LHCN-M2 (cell line): ENCODE results near the gene RPL7L1. TPM values are rescaled to one million over a fixed set of nuclear protein-coding genes. Genes with fewer than 3 reads are reported as not detected.
A peak's percentile ranks its signal among the peaks of the same experiment; 100 is the strongest.
"Not testable (repeated sequence)": the region's sequence is repeated elsewhere in the genome, so short reads cannot be mapped to it uniquely, and the experiment has no call there.

Source experiments
- DNase-seq: peaks from one replicate; pipeline ENCODE4 v3.0.0-alpha.2; 2012; ENCODE audit warnings: low read depth
- polyA plus RNA-seq: library from polyadenylated mRNA; unstranded; fragments of >200 nt; gene quantifications from one replicate; pipeline ENCODE4 v1.2.1, GENCODE V29; 2012; ENCODE audit warnings: missing spikeins
- total RNA-seq: library from RNA; depleted of rRNA; stranded (reverse); fragments of >200 nt; gene quantifications from 2 replicates; pipeline ENCODE4 v1.2.3, GENCODE V29; 2014; rRNA removed

Gene RPL7L1
- total RNA-seq = 126 and 152 TPM in 2 replicates
- polyA plus RNA-seq = 57.8 TPM

GRCh38 chr6:42879372-42880239 is at the start of gene RPL7L1:
Gene RPL7L1, plus strand, starts transcription at chr6:42879616. Its CDS starts 295 bp downstream, at chr6:42879911.
- DNase-seq = peak; percentile 91

DNA sequence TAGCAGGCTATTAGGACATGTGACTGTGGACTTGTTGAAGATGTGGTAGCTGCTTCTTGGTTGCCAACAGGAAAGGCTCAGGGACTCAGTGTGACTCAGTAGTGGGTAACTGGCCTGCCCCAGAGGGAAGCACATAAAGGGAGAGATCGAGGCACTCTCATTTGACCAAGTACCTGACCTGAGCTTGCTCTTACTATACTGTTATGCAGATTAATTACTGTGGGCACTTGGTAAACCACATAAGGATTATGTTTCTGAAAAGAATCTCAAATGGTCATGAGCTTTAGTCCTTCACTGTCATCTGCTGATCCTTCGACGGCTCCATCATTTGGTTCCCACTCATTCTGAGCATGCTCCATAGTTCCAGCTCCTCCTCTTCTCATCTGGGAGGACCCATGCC is 48.2 kb upstream of the RPL7L1 start:
- peak; percentile 57 for DNase-seq

DNA sequence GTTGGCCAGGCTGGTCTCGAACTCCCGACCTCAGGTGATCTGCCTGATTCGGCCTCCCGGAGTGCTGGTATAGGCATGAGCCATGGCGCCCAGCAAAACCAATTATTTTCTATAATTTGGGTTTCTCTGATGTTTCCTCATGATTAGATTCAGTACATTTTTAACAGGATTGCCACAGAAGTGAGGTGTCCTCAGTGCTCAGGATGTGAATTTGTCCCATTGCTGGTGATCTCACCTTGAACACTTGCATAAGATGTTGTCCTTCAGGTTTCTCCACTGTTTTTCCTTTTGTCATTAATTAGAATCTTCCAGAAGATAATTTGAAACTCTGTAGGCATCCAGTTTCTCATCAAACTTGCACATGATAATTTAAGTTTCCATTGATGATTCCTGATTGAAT is 45.4 kb upstream of the RPL7L1 start:
- no peak for DNase-seq

- DNase-seq = no peak
These were observed 37.4 kb upstream of the RPL7L1 start for GRCh38 chr6:42841844-42842584.

DNA sequence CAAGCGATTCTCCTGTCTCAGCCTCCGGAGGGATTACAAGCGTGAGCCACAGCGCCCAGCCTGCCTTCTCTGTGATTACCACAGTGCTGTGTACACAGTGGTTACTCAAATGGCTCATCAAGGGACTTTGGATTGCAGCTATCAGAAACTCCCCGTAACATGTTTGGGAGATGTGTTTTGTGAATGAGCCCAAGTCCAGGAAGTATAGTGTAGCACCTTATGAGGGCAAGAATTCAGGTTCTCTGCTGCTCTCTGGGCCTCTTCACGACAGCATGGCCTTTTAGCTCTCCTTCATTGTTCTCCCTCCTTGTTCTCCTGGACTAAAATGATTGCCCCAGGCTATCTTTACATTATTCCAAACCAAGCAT is 34.1 kb upstream of the RPL7L1 start:
- no peak for DNase-seq

- no peak for DNase-seq
These were observed 32.9 kb upstream of the RPL7L1 start for GRCh38 chr6:42846505-42846904.

DNA sequence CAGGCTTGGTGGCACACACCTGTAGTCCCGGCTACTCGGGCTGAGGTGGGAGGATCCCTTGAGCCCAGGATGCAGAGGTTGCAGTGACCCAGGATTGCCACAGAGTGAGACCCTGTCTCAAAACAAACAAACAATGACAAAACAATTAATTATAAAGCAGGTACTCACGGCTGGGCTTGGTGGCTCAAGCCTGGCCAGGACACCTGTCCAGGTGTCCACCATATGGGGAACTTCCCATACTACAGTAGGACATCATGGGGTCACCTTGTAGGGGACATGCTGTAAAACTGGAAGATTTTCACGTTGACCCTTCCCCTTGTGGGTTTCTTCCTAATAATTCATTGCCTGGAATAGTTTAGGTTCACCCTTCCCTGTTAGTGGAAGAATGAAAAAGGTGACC is 30.7 kb upstream of the RPL7L1 start:
- DNase-seq = no peak

DNA sequence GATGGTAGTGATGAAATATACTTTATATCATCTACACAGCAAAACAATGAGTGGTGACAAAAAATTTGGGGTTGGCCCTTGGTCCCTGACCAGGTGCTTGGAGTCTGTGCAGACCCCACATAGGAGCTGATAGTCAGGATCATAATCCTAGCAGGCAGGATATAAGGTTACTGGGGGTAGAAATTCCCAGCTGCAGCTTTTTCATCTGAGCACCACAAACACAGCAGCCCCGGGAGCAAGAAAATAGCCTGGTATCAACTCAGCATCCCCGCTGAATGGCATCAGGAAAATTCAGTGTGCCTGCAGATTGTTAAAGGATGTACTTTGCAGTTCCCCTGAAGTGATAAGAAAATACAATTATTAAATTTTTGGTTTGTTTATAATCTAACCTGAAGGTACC is 27.8 kb upstream of the RPL7L1 start:
- no peak for DNase-seq

DNA sequence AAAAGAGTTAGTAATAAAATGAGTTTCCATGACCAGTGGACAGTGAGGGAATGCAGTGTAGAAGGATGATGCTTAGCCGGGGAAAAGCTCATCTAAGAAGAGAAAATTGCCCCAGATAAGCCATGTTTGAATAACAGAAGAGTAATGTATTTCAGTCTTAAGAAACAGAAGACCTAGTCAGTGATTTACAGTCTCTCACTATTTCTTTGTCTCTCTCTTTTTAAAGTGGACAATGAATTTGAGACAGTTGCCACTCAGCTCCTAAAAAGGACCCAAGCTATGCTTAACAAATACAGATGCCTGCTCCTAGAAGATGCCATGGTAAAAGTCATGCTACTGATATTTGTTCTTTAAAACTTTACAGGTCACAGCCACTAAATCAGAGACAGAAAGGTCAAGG is 19.4 kb upstream of the RPL7L1 start:
- DNase-seq = no peak

DNA sequence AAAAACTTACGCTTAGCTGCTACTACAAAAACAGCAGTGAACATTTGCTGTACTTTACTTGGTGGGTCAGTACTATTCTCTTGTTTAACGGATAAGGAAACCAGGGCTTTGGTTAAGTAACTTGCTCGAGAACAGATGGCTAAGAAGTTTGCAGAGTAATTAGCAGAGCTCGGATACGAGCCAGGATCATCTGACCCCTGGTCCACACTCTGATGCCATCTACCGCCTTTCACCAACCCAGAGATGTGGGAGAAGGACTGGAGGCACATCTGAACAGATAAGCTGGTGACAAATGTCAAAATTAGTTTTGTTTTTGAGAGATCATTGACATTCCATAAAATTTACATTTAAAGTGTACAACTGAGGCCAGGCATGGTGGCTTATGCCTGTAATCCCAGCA is 18.9 kb upstream of the RPL7L1 start:
- no peak for DNase-seq

- DNase-seq = no peak
These were observed 14.8 kb upstream of the RPL7L1 start for GRCh38 chr6:42864602-42865001.

GRCh38 chr6:42870145-42870936 is 9.1 kb upstream of the RPL7L1 start:
- DNase-seq = no peak

GRCh38 chr6:42871711-42872110 is 7.7 kb upstream of the RPL7L1 start:
- no peak for DNase-seq

DNA sequence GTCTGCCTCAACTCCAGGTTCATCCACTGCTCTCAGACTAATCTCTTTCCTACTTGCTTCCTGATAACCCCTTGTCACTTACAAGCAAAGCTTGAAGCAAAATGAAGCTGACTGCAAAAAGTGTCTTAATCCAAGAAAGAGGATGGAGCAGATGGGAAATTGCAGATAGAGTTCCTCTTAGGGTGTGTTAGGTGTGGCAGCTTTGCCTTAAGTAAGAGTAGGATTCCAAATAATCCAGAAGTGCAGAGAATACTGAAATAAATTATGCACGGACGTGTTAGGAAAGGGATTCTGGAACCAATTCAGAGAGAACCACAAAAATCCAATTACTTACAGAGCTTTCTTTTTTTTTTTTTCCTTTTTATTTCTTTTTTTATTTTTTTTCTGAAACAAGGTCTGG is 6.1 kb upstream of the RPL7L1 start:
- DNase-seq = no peak

- DNase-seq = no peak
These were observed 1.7 kb upstream of the RPL7L1 start for GRCh38 chr6:42877695-42878094.

GRCh38 chr6:42880240-42880817 is 913 bp downstream of the RPL7L1 start:
- not testable (repeated sequence) for DNase-seq

GRCh38 chr6:42880871-42881270 is 1.5 kb downstream of the RPL7L1 start:
- not testable (repeated sequence) for DNase-seq

DNA sequence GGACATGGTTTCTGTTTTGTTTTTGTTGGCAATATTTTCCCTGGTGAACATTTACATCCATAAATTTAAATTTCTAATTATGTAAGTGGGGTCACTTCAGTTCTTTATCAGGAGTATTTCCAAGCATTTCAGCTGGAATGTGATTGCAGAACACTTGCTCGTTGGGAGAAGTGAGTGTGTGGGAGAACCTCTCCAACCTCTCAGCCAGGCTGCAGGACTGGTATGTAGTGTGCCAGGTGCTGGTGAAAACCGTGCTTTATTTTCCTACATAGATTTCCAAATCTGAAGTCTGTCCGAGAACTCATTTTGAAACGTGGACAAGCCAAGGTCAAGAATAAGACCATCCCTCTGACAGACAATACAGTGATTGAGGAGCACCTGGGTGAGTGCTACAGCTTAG is 6.3 kb downstream of the RPL7L1 start:
- DNase-seq = no peak

DNA sequence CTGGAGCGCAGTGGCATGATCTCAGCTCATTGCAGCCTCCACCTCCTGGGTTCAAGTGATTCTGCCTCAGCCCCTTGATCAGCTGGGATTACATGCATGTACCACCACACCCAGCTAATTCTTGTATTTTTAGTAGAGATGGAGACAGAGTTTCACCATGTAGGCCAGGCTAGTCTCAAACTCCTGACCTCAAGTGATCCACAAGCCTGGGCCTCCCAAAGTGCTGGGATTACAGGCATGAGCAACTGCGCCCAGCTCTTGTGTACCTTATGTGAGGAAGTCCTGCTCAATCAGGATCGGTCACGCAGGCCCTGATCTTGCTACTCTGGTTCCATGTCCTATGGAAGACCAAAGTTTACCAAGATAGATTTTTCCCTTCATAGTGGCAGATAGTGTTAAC is 8.8 kb downstream of the RPL7L1 start:
- not testable (repeated sequence) for DNase-seq

GRCh38 chr6:42889815-42890214 is 10.4 kb downstream of the RPL7L1 start:
- DNase-seq = no peak

GRCh38 chr6:42890311-42891198 is 11.1 kb downstream of the RPL7L1 start:
- DNase-seq = peak; percentile 97
